GM12878 (cell line): Measurements from ENCODE around the gene GBX1. TPM values are rescaled to one million over a fixed set of nuclear protein-coding genes. Genes with fewer than 3 reads are reported as not detected.

ENCODE experiments used
- ATAC-seq: fragments of 200-7000 bp; cut with Tn5 transposase; 3 replicates; pipeline ENCODE4 v1.9.1; 2020; ENCODE audit warnings: mild to moderate bottlenecking, moderate library complexity
- BruUV-seq: library from RNA; stranded (reverse); fragments of 400-500 nt; replicated peaks from 2 replicates; lab custom pipeline; 2021; lab: Mats Ljungman, UMichigan
- CTCF ChIA-PET: fragments of 300-600 bp; sonication (Branson Sonifier 250); formaldehyde crosslinking; extraction: SDS; loops from one replicate; lab custom pipeline; 2021; ENCODE audit warnings: inconsistent platforms; lab: Yijun Ruan, JAX
- POLR2A ChIA-PET: fragments of 350-600 bp; formaldehyde crosslinking; extraction: SDS; loops from one replicate; lab custom pipeline; 2021; ENCODE audit warnings: inconsistent platforms; lab: Charles Lee
- RAD21 ChIA-PET: fragments of 300-600 bp; sonication (Branson Sonifier 250); formaldehyde crosslinking; loops from one replicate; lab custom pipeline; 2023; ENCODE audit warnings: antibody characterized with exemption; ENCODE audit not compliant: unreplicated experiment; lab: Charles Lee
- SMC1A ChIA-PET: fragments of 300-600 bp; sonication (Branson Sonifier 250); formaldehyde crosslinking; loops from one replicate; lab custom pipeline; 2023; ENCODE audit not compliant: unreplicated experiment, uncharacterized antibody; lab: Charles Lee
- DNase-seq: peaks from one replicate; pipeline ENCODE4 v3.0.0-alpha.2; 2011; ENCODE audit warnings: low read depth, low spot score
- FAIRE-seq: peaks from 3 replicates; lab custom pipeline; 2011; peaks lifted over from hg19 to GRCh38; lab: Jason Lieb, UNC
- H2AFZ ChIP-seq: 2 replicates; pipeline ENCODE4 v1.6.0; 2011; ENCODE audit warnings: low read depth, low read length, control low read depth; ENCODE audit not compliant: control insufficient read depth
- H3K27ac ChIP-seq: 2 replicates; pipeline ENCODE4 v1.5.1; 2011; ENCODE audit warnings: control low read depth; ENCODE audit not compliant: control insufficient read depth, insufficient read depth
- H3K27me3 ChIP-seq, 2 experiments: replicated peaks in 1 of 2; 2 replicates each; pipeline versions ENCODE4 v1.6.0 to v1.6.1; 2011; ENCODE audit warnings: low read length in 1 of 2; ENCODE audit not compliant: control insufficient read depth in 2 of 2, insufficient read depth in 2 of 2
- H3K36me3 ChIP-seq, 2 experiments: 2 replicates each; pipeline ENCODE4 v1.5.1; 2011; ENCODE audit warnings: low read length in 1 of 2; ENCODE audit not compliant: control insufficient read depth in 2 of 2, insufficient read depth in 2 of 2
- H3K4me1 ChIP-seq: 2 replicates; pipeline ENCODE4 v1.6.1; 2011; ENCODE audit warnings: mild to moderate bottlenecking, low read length, moderate library complexity, mixed read lengths; ENCODE audit not compliant: control insufficient read depth, insufficient read depth
- H3K4me2 ChIP-seq: 2 replicates; pipeline ENCODE4 v1.6.0; 2011; ENCODE audit warnings: control low read depth; ENCODE audit not compliant: control insufficient read depth, insufficient read depth
- H3K4me3 ChIP-seq: fragments of 200-600 bp; sonication (generic); 2 replicates; pipeline ENCODE4 v1.5.1; 2016
- H3K79me2 ChIP-seq: 2 replicates; pipeline ENCODE4 v1.6.0; 2011; ENCODE audit warnings: low read length; ENCODE audit not compliant: control insufficient read depth, insufficient read depth
- H3K9ac ChIP-seq: 2 replicates; pipeline ENCODE4 v1.8.0; 2011; ENCODE audit warnings: low read length, control low read depth, mixed read lengths; ENCODE audit not compliant: control insufficient read depth, insufficient read depth
- H3K9me3 ChIP-seq: replicated peaks from 3 replicates; pipeline ENCODE4 v1.5.1; 2011; ENCODE audit warnings: mild to moderate bottlenecking, low read length; ENCODE audit not compliant: control insufficient read depth, insufficient read depth
- H4K20me1 ChIP-seq: 2 replicates; pipeline ENCODE4 v1.6.0; 2011; ENCODE audit not compliant: control insufficient read depth, insufficient read depth
- BCL11A ChIP-seq: IDR thresholded peaks from 2 replicates; pipeline ENCODE4 v1.6.1; 2011; ENCODE audit warnings: low read depth, low read length
- MTA3 ChIP-seq: IDR thresholded peaks from 2 replicates; pipeline ENCODE4 v1.6.1; 2012; ENCODE audit warnings: low read length, inconsistent platforms, borderline replicate concordance
- MYC ChIP-seq: IDR thresholded peaks from 2 replicates; pipeline ENCODE4 v1.6.1; 2011; ENCODE audit warnings: mild to moderate bottlenecking, low read length, moderate library complexity, inconsistent platforms; ENCODE audit not compliant: insufficient read depth, insufficient replicate concordance, insufficient read length, severe bottlenecking
- TBL1XR1 ChIP-seq: IDR thresholded peaks from 2 replicates; pipeline ENCODE4 v1.6.1; 2012; ENCODE audit warnings: low read depth, low read length, improper control_type of control experiment
- YY1 ChIP-seq: IDR thresholded peaks from 2 replicates; pipeline ENCODE4 v1.6.1; 2011; ENCODE audit warnings: low read depth, mild to moderate bottlenecking, low read length
- ZNF207 ChIP-seq: fragments of 450-650 bp; IDR thresholded peaks from 2 replicates; pipeline ENCODE4 v1.6.1; 2014; ENCODE audit warnings: antibody characterized with exemption, mild to moderate bottlenecking, borderline replicate concordance
- ZNF24 ChIP-seq: fragments of 450-650 bp; IDR thresholded peaks from 2 replicates; pipeline ENCODE4 v1.6.1; 2017; ENCODE audit warnings: antibody characterized with exemption, mild to moderate bottlenecking
- WGBS: methylation state at CpG from one replicate; pipeline ENCODE4 v1.1.6; 2016; ENCODE audit warnings: low lambda C conversion rate; ENCODE audit not compliant: insufficient replicate concordance, insufficient coverage; ENCODE audit errors: missing lambda C conversion rate; 5-methylcytosine and 5-hydroxymethylcytosine counted together
- in situ Hi-C: fragments of 300-500 bp; cut with MboI; formaldehyde crosslinking; loops from 9 replicates; pipeline ENCODE4 v1.14.3; 2018; ENCODE audit warnings: mixed read lengths
- intact Hi-C: fragments of 100-400 bp; cut with micrococcal nuclease; formaldehyde crosslinking; loops from one replicate; pipeline ENCODE4 v1.14.2; 2022; ENCODE audit not compliant: unreplicated experiment
- polyA plus RNA-seq, 11 experiments: library from polyadenylated mRNA; depleted of rRNA in 4 of 11; unstranded in 6 of 11; stranded (reverse) in 5 of 11; fragments of >200 nt; fragmentation: Nextera tagmentation in 4 of 11; fragmentation: Illumina TruSeq in 1 of 11; extraction: Ambion mirVana in 4 of 11; extraction: Trizol in 1 of 11; gene quantifications; 1 replicate in 1 of 11; 2 replicates in 10 of 11; pipeline versions ENCODE4 v1.2.1 to v1.2.3, GENCODE V29; 2011 to 2016; ENCODE audit warnings: inconsistent platforms in 2 of 11, missing spikeins in 2 of 11, low read depth in 1 of 11
- total RNA-seq, 4 experiments: library from RNA; depleted of rRNA in 3 of 4; stranded (reverse); fragments of >200 nt in 3 of 4; fragmentation: Illumina TruSeq in 1 of 4; extraction: Trizol in 1 of 4; gene quantifications; 2 replicates each; pipeline versions ENCODE4 v1.2.1 to v1.2.3, GENCODE V29; 2013 to 2021
- TF ChIP-seq, protein P1 (sequence below): fragments of 450-650 bp; IDR thresholded peaks from 2 replicates; pipeline ENCODE4 v1.6.1; 2017; ENCODE audit warnings: mild to moderate bottlenecking, moderate library complexity
- TF ChIP-seq, protein P2 (sequence below): fragments of 450-650 bp; conservative IDR thresholded peaks from 2 replicates; pipeline ENCODE4 v1.6.1; 2017; ENCODE audit warnings: mild to moderate bottlenecking, moderate library complexity

The GBX1 gene
- total and polyA plus RNA-seq, 10 of the 15 experiments (the other 5 are each of a cell fraction or from before 2014, with no cell fraction given), result not detected

DNA sequence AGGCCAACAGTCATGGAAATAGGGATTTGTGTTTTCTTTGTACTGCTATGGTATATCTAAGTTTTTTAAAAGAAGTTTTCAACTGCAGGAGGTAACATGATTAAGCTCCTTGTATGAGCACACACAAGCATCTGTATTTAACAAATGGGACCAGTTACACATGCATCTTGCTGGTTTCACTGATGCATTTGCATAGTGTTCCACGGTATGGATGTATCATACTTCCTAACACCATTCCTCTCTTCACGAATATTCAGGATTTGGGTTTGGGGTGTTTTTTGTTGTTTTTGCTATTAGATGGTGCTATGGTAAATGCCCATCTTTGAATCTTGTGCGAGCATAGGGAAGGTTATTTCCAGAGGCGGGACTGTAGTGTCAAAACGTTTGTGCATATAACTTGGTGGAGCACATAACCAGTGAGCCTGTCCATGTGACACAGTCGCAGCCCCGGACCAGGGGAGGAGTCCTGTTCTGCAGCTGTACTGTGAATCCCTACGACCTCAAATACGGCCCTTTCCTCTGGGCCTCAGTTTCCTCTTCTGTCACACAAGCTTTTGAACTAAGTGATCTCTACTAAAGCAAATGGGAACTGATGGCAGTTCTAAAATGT lies 40.9 kb upstream of the GBX1 start:
- POLR2A ChIA-PET, result no interaction called here
- CTCF ChIA-PET, result interaction anchor here (2.0 kb wide), 1 partner anchor 36 kb away, joined by 7 read pairs; no protein-coding TSS in a partner anchor
- no peak overlapping the region for H3K27ac ChIP-seq

More for the DNA sequence above, 40.9 kb upstream of the GBX1 start:
- WGBS, result 61% methylated on average over 9 of the region's 9 CpGs
- no peaks in the 10 kb centered on the region for H3K79me2 ChIP-seq
- FAIRE-seq (no peak), DNase-seq (no peak), ATAC-seq (no peak)
- in situ Hi-C loops, result no loop called here
- H3K36me3 ChIP-seq, result no peaks in the 10 kb centered on the region; a peak in 1 of 4 replicates
- no peaks in the 10 kb centered on the region for H3K9me3 ChIP-seq
- H3K4me1 ChIP-seq, result no peaks in the 10 kb centered on the region
- no TSS peak for BruUV-seq
- H4K20me1 ChIP-seq, result no peaks in the 10 kb centered on the region
- no peak overlapping the region for H3K9ac ChIP-seq
- H3K4me2 ChIP-seq, result no peak overlapping the region
- intact Hi-C loops, result no loop called here
- SMC1A ChIA-PET, result no interaction called here
- H3K27me3 ChIP-seq, result peaks cover 1 to 2% of the 10 kb centered on the region in 2 experiments; a peak in 2 of 4 replicates
- RAD21 ChIA-PET, result no interaction called here
- no peak overlapping the region for H2AFZ ChIP-seq
- H3K4me3 ChIP-seq, result no peak overlapping the region
- TF ChIP-seq TBL1XR1 (no peak), ZNF24 (no peak), ZNF207 (no peak), MYC (no peak), MTA3 (no peak), BCL11A (no peak), YY1 (no peak)
- TF ChIP-seq, protein P1, sequence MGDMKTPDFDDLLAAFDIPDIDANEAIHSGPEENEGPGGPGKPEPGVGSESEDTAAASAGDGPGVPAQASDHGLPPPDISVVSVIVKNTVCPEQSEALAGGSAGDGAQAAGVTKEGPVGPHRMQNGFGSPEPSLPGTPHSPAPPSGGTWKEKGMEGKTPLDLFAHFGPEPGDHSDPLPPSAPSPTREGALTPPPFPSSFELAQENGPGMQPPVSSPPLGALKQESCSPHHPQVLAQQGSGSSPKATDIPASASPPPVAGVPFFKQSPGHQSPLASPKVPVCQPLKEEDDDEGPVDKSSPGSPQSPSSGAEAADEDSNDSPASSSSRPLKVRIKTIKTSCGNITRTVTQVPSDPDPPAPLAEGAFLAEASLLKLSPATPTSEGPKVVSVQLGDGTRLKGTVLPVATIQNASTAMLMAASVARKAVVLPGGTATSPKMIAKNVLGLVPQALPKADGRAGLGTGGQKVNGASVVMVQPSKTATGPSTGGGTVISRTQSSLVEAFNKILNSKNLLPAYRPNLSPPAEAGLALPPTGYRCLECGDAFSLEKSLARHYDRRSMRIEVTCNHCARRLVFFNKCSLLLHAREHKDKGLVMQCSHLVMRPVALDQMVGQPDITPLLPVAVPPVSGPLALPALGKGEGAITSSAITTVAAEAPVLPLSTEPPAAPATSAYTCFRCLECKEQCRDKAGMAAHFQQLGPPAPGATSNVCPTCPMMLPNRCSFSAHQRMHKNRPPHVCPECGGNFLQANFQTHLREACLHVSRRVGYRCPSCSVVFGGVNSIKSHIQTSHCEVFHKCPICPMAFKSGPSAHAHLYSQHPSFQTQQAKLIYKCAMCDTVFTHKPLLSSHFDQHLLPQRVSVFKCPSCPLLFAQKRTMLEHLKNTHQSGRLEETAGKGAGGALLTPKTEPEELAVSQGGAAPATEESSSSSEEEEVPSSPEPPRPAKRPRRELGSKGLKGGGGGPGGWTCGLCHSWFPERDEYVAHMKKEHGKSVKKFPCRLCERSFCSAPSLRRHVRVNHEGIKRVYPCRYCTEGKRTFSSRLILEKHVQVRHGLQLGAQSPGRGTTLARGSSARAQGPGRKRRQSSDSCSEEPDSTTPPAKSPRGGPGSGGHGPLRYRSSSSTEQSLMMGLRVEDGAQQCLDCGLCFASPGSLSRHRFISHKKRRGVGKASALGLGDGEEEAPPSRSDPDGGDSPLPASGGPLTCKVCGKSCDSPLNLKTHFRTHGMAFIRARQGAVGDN, result no peak
- TF ChIP-seq, protein P2, sequence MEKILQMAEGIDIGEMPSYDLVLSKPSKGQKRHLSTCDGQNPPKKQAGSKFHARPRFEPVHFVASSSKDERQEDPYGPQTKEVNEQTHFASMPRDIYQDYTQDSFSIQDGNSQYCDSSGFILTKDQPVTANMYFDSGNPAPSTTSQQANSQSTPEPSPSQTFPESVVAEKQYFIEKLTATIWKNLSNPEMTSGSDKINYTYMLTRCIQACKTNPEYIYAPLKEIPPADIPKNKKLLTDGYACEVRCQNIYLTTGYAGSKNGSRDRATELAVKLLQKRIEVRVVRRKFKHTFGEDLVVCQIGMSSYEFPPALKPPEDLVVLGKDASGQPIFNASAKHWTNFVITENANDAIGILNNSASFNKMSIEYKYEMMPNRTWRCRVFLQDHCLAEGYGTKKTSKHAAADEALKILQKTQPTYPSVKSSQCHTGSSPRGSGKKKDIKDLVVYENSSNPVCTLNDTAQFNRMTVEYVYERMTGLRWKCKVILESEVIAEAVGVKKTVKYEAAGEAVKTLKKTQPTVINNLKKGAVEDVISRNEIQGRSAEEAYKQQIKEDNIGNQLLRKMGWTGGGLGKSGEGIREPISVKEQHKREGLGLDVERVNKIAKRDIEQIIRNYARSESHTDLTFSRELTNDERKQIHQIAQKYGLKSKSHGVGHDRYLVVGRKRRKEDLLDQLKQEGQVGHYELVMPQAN, result no peak
